ENCODE measurements around the gene RPP25. TPM values are rescaled to one million over a fixed set of nuclear protein-coding genes. Genes with fewer than 3 reads are reported as not detected.

Gene RPP25, protein sequence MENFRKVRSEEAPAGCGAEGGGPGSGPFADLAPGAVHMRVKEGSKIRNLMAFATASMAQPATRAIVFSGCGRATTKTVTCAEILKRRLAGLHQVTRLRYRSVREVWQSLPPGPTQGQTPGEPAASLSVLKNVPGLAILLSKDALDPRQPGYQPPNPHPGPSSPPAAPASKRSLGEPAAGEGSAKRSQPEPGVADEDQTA
- 1.7 TPM for polyA plus RNA-seq (2012; ENCODE audit: low read depth, missing spikeins)

- TF ChIP-seq TAF1 (IDR thresholded peaks at IDR 0.05; ENCODE audit: low read depth, low read length) (no peak), POLR2A (IDR thresholded peaks at IDR 0.05; ENCODE audit: low read depth, low read length) (no peak), PAX5 (IDR thresholded peaks at IDR 0.05; ENCODE audit: insufficient read depth, low read length, severe bottlenecking) (no peak), SPI1 (IDR thresholded peaks at IDR 0.05; ENCODE audit: low read depth, low read length) (no peak), POU2F2 (IDR thresholded peaks at IDR 0.05; ENCODE audit: low read depth, low read length) (no peak), POLR2AphosphoS5 (IDR thresholded peaks at IDR 0.05; ENCODE audit: low read depth, low read length) (no peak)
- DNase-seq (ENCODE audit: insufficient read length, low spot score) (peak; percentile 86), FAIRE-seq (peak; percentile 78)
These were observed at the start of gene RPP25 for GRCh38 chr15:74956648-74957475. RPP25 (minus strand) TSS chr15:74956772; CDS start chr15:74956583, 189 bp downstream.

- no peak for FAIRE-seq
- no peak for DNase-seq (ENCODE audit: insufficient read length, low spot score)
- TF ChIP-seq POLR2A (IDR thresholded peaks at IDR 0.05; ENCODE audit: low read depth, low read length) (no peak), SPI1 (IDR thresholded peaks at IDR 0.05; ENCODE audit: low read depth, low read length) (no peak), POU2F2 (IDR thresholded peaks at IDR 0.05; ENCODE audit: low read depth, low read length) (no peak), TAF1 (IDR thresholded peaks at IDR 0.05; ENCODE audit: low read depth, low read length) (no peak), POLR2AphosphoS5 (IDR thresholded peaks at IDR 0.05; ENCODE audit: low read depth, low read length) (no peak), PAX5 (IDR thresholded peaks at IDR 0.05; ENCODE audit: insufficient read depth, low read length, severe bottlenecking) (no peak)
These were observed 45.8 kb upstream of the RPP25 start for GRCh38 chr15:75002398-75002797.

- TF ChIP-seq POU2F2 (IDR thresholded peaks at IDR 0.05; ENCODE audit: low read depth, low read length) (no peak), SPI1 (IDR thresholded peaks at IDR 0.05; ENCODE audit: low read depth, low read length) (no peak), POLR2AphosphoS5 (IDR thresholded peaks at IDR 0.05; ENCODE audit: low read depth, low read length) (no peak), TAF1 (IDR thresholded peaks at IDR 0.05; ENCODE audit: low read depth, low read length) (no peak), POLR2A (IDR thresholded peaks at IDR 0.05; ENCODE audit: low read depth, low read length) (no peak), PAX5 (IDR thresholded peaks at IDR 0.05; ENCODE audit: insufficient read depth, low read length, severe bottlenecking) (no peak)
- no peak for FAIRE-seq
- DNase-seq (ENCODE audit: insufficient read length, low spot score), result no peak
These were observed 44.7 kb upstream of the RPP25 start for GRCh38 chr15:75001310-75001709.

DNA sequence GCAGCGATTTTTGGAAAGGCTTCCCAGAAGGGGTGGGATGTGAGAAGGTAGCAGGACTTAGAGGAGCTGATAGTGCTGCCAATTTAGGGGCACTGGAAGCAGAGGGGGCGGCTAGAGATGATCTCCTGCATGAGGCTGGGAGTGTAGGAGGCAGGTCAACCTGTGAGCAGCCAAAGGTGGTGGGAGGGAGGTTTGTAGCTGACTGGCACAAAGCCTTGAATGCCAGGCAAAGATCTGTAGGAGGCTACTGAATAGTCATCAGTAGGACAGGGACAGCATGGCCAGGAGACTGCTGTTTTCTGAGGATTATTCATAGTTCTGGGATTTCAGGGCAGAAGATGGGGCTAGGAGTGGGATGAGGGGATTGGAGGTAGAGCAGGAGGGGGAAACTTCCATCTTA, 41.0 kb upstream of the RPP25 start:
- TF ChIP-seq POLR2AphosphoS5 (IDR thresholded peaks at IDR 0.05; ENCODE audit: low read depth, low read length), result no peak
- no peak for TF ChIP-seq SPI1 (IDR thresholded peaks at IDR 0.05; ENCODE audit: low read depth, low read length)
- no peak for TF ChIP-seq PAX5 (IDR thresholded peaks at IDR 0.05; ENCODE audit: insufficient read depth, low read length, severe bottlenecking)
- DNase-seq (ENCODE audit: insufficient read length, low spot score), result no peak
- FAIRE-seq, result no peak

- no peak for DNase-seq (ENCODE audit: insufficient read length, low spot score)
- FAIRE-seq, result no peak
- TF ChIP-seq TAF1 (IDR thresholded peaks at IDR 0.05; ENCODE audit: low read depth, low read length), result no peak
- TF ChIP-seq POLR2A (IDR thresholded peaks at IDR 0.05; ENCODE audit: low read depth, low read length), result no peak
- TF ChIP-seq PAX5 (IDR thresholded peaks at IDR 0.05; ENCODE audit: insufficient read depth, low read length, severe bottlenecking), result no peak
- TF ChIP-seq POU2F2 (IDR thresholded peaks at IDR 0.05; ENCODE audit: low read depth, low read length), result no peak
- TF ChIP-seq POLR2AphosphoS5 (IDR thresholded peaks at IDR 0.05; ENCODE audit: low read depth, low read length), result no peak
- no peak for TF ChIP-seq SPI1 (IDR thresholded peaks at IDR 0.05; ENCODE audit: low read depth, low read length)
These were observed 40.6 kb upstream of the RPP25 start for GRCh38 chr15:74997141-74997540.

GRCh38 chr15:74995779-74996765, 39.5 kb upstream of the RPP25 start:
- DNase-seq (ENCODE audit: insufficient read length, low spot score) (no peak), FAIRE-seq (no peak)

DNA sequence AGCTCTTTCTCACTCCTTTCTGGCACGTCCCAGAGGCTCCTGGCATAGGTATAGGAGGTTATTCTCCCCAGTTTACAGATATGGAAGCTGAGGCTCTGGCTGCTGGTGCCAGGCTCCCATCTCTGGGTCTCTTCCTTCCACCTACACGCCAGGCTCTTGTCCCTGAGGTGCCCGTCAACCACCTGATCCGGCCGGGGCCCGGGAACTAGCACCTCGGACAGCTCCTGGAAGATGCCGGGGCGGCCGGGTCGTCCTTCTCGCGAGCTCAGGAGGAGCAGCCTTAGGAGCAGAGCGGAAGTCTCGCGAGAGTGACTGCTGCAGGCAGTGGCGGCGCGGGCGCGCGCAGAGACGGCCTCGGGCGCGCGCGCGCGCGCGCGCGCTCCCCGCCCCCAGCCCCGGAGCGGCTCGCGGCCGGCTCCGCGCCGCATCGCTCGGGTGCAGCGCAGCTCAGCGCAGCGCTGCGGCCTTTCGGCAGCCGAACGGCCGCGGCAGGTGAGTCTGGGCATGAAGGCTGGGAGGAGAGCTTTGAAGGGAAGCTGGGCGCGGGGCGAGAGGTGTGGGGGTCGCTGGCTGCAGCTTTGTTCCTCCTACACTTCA, 38.7 kb upstream of the RPP25 start, which contains the start of gene SCAMP5:
SCAMP5 (plus strand) TSS at position 382 of the 597 bp plus-strand sequence. CDS start 16,277 bp downstream, outside the sequence.
- FAIRE-seq, result peak; percentile 96
- TF ChIP-seq TAF1 (IDR thresholded peaks at IDR 0.05; ENCODE audit: low read depth, low read length) (no peak), SPI1 (IDR thresholded peaks at IDR 0.05; ENCODE audit: low read depth, low read length) (peak; percentile 12; the same call in 1 of the 2 replicates)
- DNase-seq (ENCODE audit: insufficient read length, low spot score), result peak; percentile 96

More at GRCh38 chr15:74995779-74996765, 39.5 kb upstream of the RPP25 start:
- TF ChIP-seq TAF1 (IDR thresholded peaks at IDR 0.05; ENCODE audit: low read depth, low read length) (no peak), POU2F2 (IDR thresholded peaks at IDR 0.05; ENCODE audit: low read depth, low read length) (no peak)

DNA sequence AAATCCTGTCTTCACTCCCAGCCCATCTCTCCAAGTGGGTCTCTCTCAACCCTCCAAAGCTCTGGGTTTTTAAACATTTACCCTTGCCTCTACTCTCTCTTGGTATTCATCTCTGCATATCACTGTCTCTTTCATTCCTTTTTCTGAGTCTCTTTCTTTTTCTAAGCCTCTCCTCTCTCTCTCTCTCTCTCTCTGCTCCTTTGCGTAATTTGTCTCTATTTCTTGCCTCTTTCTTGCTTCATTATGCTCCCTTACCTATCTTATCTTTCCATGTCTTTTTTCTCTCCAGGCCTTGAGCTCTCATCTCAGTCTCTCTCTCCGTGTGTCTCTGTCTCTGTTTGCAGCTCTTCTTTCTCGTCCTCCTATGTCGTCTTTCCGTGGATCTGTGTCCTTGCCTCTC, 38.1 kb upstream of the RPP25 start:
- TF ChIP-seq SPI1 (IDR thresholded peaks at IDR 0.05; ENCODE audit: low read depth, low read length), result no peak
- TF ChIP-seq POU2F2 (IDR thresholded peaks at IDR 0.05; ENCODE audit: low read depth, low read length), result no peak
- TF ChIP-seq TAF1 (IDR thresholded peaks at IDR 0.05; ENCODE audit: low read depth, low read length), result no peak
- TF ChIP-seq POLR2A (IDR thresholded peaks at IDR 0.05; ENCODE audit: low read depth, low read length), result no peak
- no peak for TF ChIP-seq PAX5 (IDR thresholded peaks at IDR 0.05; ENCODE audit: insufficient read depth, low read length, severe bottlenecking)
- no peak for TF ChIP-seq POLR2AphosphoS5 (IDR thresholded peaks at IDR 0.05; ENCODE audit: low read depth, low read length)
- DNase-seq (ENCODE audit: insufficient read length, low spot score) (no peak), FAIRE-seq (no peak)

DNA sequence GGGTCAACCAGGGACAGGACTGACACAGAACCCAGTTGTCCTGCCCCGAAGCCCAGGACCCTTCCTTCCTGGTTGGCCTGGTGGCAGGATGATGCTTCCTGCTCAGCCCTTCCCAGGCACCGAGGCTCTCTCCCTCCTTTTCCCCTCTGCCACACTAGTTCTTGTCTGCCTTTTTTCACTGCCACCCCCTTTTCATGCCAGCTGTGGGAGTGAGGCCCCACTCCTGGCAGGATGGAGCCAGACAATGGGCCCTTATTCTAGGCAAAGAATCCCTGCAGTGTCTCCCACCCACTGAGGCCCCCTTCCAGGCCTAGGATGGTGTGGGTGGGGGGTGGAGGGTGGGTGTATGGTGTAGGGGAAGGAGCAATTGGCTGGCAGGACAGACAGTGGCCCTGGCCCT, 37.7 kb upstream of the RPP25 start:
- no peak for DNase-seq (ENCODE audit: insufficient read length, low spot score)
- FAIRE-seq, result no peak
- TF ChIP-seq POLR2AphosphoS5 (IDR thresholded peaks at IDR 0.05; ENCODE audit: low read depth, low read length) (no peak), PAX5 (IDR thresholded peaks at IDR 0.05; ENCODE audit: insufficient read depth, low read length, severe bottlenecking) (no peak), POU2F2 (IDR thresholded peaks at IDR 0.05; ENCODE audit: low read depth, low read length) (no peak)
